Endothelial cell (in vitro differentiated cells): ENCODE data around the gene TAS2R42. TPM values are rescaled to one million over a fixed set of nuclear protein-coding genes. Genes with fewer than 3 reads are reported as not detected.

Source experiments
- DNase-seq: peaks from one replicate; pipeline ENCODE4 v3.0.0; 2021; ENCODE audit warnings: low spot score
- H3K27ac Mint-ChIP-seq: one replicate; pipeline ENCODE4 v1.8.0; 2021; ENCODE audit warnings: mixed read lengths, inconsistent platforms; ENCODE audit not compliant: unreplicated experiment
- H3K27me3 Mint-ChIP-seq: one replicate; pipeline ENCODE4 v1.8.0; 2021; ENCODE audit warnings: mild to moderate bottlenecking, moderate library complexity, mixed read lengths, inconsistent platforms; ENCODE audit not compliant: unreplicated experiment
- H3K36me3 Mint-ChIP-seq: one replicate; pipeline ENCODE4 v1.8.0; 2021; ENCODE audit warnings: mild to moderate bottlenecking, low read depth, mixed read lengths, inconsistent platforms; ENCODE audit not compliant: unreplicated experiment
- H3K4me1 Mint-ChIP-seq: one replicate; pipeline ENCODE4 v1.8.0; 2021; ENCODE audit warnings: mild to moderate bottlenecking, mixed read lengths, inconsistent platforms; ENCODE audit not compliant: unreplicated experiment
- H3K4me3 Mint-ChIP-seq: one replicate; pipeline ENCODE4 v1.8.0; 2021; ENCODE audit warnings: mild to moderate bottlenecking, mixed read lengths, inconsistent platforms; ENCODE audit not compliant: unreplicated experiment
- H3K9me3 Mint-ChIP-seq: one replicate; pipeline ENCODE4 v1.8.0; 2021; ENCODE audit warnings: mixed read lengths, inconsistent platforms; ENCODE audit not compliant: unreplicated experiment
- long read RNA-seq: library from polyadenylated mRNA; unstranded; transcript quantifications from one replicate; pipeline ENCODE4 v2.0.0, GENCODE V29; 2020; ENCODE audit not compliant: unreplicated experiment
- total RNA-seq: library from RNA; stranded (reverse); fragmentation: NEBNext Ultra II Directional; extraction: Animal tissue kit (Norgen Biotek cat#: 25700); gene quantifications from one replicate; pipeline ENCODE4 v1.2.1, GENCODE V29; 2021; ENCODE audit not compliant: unreplicated experiment
- TF ChIP-seq, protein P1 (sequence below): fragments of 200-600 bp; sonication (generic); IDR thresholded peaks from one replicate; pipeline ENCODE4 v1.5.0; 2021; ENCODE audit warnings: antibody characterized with exemption; ENCODE audit not compliant: unreplicated experiment

Gene TAS2R42, protein sequence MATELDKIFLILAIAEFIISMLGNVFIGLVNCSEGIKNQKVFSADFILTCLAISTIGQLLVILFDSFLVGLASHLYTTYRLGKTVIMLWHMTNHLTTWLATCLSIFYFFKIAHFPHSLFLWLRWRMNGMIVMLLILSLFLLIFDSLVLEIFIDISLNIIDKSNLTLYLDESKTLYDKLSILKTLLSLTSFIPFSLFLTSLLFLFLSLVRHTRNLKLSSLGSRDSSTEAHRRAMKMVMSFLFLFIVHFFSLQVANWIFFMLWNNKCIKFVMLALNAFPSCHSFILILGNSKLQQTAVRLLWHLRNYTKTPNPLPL
- not detected for total RNA-seq
- long read RNA-seq = 0 reads

DNA sequence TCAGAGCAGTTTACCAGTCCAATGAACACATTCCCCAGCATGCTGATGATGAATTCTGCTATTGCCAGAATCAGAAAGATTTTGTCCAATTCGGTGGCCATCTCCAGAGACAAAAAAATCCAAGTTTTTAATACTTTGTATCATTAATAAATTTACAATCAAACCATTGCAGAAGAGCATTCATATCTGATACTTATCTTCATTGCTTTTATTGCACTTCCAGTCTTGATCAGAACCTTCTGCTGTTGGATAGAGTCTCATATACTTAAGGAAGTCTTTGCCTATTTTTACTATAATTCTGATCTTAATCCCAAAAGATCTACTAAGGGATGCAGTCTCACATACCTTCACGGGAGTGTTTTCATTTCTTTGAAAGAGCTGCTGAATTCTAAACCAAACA lies at the start of gene TAS2R42:
TSS of gene TAS2R42 (minus strand) at position 101 of the 400 bp plus-strand sequence. CDS start at position 101, 0 bp downstream.
- no peaks in the 10 kb centered on the region for H3K9me3 Mint-ChIP-seq
- DNase-seq = no peak
- H3K27me3 Mint-ChIP-seq = no peaks in the 10 kb centered on the region
- TF ChIP-seq, protein P1, sequence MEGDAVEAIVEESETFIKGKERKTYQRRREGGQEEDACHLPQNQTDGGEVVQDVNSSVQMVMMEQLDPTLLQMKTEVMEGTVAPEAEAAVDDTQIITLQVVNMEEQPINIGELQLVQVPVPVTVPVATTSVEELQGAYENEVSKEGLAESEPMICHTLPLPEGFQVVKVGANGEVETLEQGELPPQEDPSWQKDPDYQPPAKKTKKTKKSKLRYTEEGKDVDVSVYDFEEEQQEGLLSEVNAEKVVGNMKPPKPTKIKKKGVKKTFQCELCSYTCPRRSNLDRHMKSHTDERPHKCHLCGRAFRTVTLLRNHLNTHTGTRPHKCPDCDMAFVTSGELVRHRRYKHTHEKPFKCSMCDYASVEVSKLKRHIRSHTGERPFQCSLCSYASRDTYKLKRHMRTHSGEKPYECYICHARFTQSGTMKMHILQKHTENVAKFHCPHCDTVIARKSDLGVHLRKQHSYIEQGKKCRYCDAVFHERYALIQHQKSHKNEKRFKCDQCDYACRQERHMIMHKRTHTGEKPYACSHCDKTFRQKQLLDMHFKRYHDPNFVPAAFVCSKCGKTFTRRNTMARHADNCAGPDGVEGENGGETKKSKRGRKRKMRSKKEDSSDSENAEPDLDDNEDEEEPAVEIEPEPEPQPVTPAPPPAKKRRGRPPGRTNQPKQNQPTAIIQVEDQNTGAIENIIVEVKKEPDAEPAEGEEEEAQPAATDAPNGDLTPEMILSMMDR = no peak
- H3K27ac Mint-ChIP-seq = no peak within 1 kb of the TSS
- H3K36me3 Mint-ChIP-seq = no peaks in the 10 kb centered on the region
- H3K4me3 Mint-ChIP-seq = no peak within 1 kb of the TSS
- no peaks in the 10 kb centered on the region for H3K4me1 Mint-ChIP-seq

DNA sequence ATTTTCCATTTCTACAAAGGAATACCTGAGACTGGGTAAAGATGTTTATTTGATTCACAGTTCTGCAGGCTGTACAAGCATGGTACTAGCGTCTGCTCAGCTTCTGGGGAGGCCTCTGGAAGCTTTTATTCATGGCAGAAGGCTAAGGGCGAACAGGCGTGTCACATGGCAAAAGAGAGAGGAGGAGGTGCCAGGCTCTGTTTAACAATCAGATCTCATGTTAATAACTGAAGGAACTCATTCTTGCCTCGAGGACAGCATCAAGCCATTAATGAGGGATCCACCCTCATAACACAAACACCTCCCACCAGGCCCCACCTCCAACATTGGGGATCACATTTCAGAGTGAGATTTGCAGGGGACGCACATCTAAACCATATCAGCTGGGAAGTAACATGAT lies 46.8 kb upstream of the TAS2R42 start:
- H3K4me3 Mint-ChIP-seq = no peak overlapping the region
- no peaks in the 10 kb centered on the region for H3K4me1 Mint-ChIP-seq
- no peaks in the 10 kb centered on the region for H3K9me3 Mint-ChIP-seq
- H3K27ac Mint-ChIP-seq = no peak overlapping the region
- H3K36me3 Mint-ChIP-seq = no peaks in the 10 kb centered on the region
- H3K27me3 Mint-ChIP-seq = no peaks in the 10 kb centered on the region
- no peak for DNase-seq
- TF ChIP-seq, protein P1 = no peak

DNA sequence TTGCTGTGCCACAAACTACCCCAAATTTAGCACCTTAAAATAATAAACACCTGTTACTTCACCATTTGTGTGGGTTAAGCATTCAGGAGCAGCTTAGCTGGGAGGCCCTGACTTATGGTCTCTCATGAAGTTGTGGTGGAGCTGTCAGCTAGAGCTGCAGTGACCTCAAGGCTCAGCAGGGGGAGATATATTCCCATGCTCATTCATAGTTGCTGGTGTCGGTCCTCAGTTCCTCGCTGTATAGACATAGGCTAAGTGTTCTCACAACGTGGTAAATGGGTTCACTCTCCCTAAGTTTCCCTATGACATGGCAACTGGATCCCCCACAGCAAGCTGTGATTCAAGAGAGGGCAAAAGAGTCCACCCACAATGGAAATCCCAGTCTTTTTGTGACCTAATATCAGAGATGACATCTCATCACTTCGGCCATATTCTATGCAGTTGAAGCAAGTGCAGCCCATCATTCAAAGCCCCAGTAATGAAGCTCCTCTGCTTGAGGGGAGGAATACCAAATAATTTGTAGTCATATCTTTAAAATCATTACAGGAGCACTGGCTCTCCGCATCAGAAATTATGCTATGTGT lies 41.7 kb upstream of the TAS2R42 start:
- TF ChIP-seq, protein P1 = peak; percentile 70
- H3K4me3 Mint-ChIP-seq = no peak overlapping the region
- no peaks in the 10 kb centered on the region for H3K4me1 Mint-ChIP-seq
- H3K36me3 Mint-ChIP-seq = no peaks in the 10 kb centered on the region
- no peaks in the 10 kb centered on the region for H3K9me3 Mint-ChIP-seq
- no peak overlapping the region for H3K27ac Mint-ChIP-seq
- no peaks in the 10 kb centered on the region for H3K27me3 Mint-ChIP-seq
- DNase-seq = peak; percentile 72

DNA sequence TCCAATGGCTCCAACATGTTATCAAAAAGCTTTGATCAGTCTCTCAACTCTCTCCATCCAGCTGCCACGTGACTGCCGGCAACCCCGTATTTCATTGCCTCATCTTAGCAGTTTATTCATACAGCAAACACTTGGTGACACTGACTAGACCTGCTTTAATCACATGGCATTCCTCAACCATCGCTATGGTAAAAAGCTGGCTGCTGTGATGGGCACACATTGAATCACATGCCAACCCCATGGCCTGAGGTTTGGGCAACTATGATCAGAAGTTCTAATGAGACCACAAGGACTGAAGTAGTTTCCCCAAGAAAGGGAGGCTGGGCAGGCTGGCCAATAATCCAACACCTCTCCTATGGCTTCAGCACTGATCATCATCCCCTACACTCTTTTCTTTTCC lies 40.6 kb upstream of the TAS2R42 start:
- H3K27ac Mint-ChIP-seq = no peak overlapping the region
- TF ChIP-seq, protein P1 = no peak
- H3K36me3 Mint-ChIP-seq = no peaks in the 10 kb centered on the region
- DNase-seq = no peak
- no peaks in the 10 kb centered on the region for H3K4me1 Mint-ChIP-seq
- no peaks in the 10 kb centered on the region for H3K27me3 Mint-ChIP-seq
- H3K9me3 Mint-ChIP-seq = no peaks in the 10 kb centered on the region
- H3K4me3 Mint-ChIP-seq = no peak overlapping the region

DNA sequence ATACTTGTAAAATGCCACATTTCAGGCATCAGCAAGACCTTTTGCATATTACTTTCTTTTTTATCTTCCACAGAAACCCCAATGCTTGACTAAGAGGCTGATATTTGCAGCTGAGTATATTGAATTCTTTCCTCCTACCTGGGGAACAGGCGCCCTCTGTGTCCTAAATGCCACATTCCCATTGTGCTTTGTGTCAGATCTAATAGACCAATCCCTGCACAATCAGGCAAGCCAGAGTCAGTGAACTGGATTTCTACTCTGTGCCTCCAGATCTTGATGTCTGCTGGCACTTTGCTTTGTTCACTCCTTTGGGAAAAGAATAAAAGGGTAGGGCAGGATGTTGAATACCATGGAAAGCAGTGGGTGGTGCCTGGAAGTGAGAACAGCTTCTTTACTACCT lies 22.4 kb upstream of the TAS2R42 start:
- Mint-ChIP-seq H3K4me1 (no peaks in the 10 kb centered on the region), H3K4me3 (no peak overlapping the region), H3K36me3 (no peaks in the 10 kb centered on the region), H3K27me3 (peaks cover 1% of the 10 kb centered on the region), H3K9me3 (no peaks in the 10 kb centered on the region), H3K27ac (no peak overlapping the region)
- TF ChIP-seq, protein P1 = no peak
- DNase-seq = no peak
